Measurements from ENCODE around the gene CARD14.
"Not testable (repeated sequence)": the region's sequence is repeated elsewhere in the genome, so short reads cannot be mapped to it uniquely, and the experiment has no call there.

The CARD14 gene

GRCh38 chr17:80151333-80151732 lies 18.5 kb upstream of the CARD14 start:
- DNase-seq, result no peak

GRCh38 chr17:80152081-80152702 lies 17.6 kb upstream of the CARD14 start:
- DNase-seq, result no peak

- DNase-seq, result no peak
These were observed 16.8 kb upstream of the CARD14 start for GRCh38 chr17:80153004-80153403.

- DNase-seq, result no peak
These were observed 15.7 kb upstream of the CARD14 start for GRCh38 chr17:80154166-80154565.

GRCh38 chr17:80155600-80155999 lies 14.2 kb upstream of the CARD14 start:
- DNase-seq, result not testable (repeated sequence)

- no peak for DNase-seq
These were observed 11.0 kb upstream of the CARD14 start for GRCh38 chr17:80158846-80159245.

GRCh38 chr17:80160536-80160935 lies 9.3 kb upstream of the CARD14 start:
- no peak for DNase-seq

- no peak for DNase-seq
These were observed 6.5 kb upstream of the CARD14 start for GRCh38 chr17:80163336-80163735.

- no peak for DNase-seq
These were observed 5.6 kb upstream of the CARD14 start for GRCh38 chr17:80164185-80164584.

- DNase-seq, result no peak
These were observed 3.4 kb upstream of the CARD14 start for GRCh38 chr17:80166446-80166845.

- DNase-seq, result no peak
These were observed 1.5 kb upstream of the CARD14 start for GRCh38 chr17:80168371-80168770.

GRCh38 chr17:80169107-80169506 lies 723 bp upstream of the CARD14 start:
- DNase-seq, result no peak

- DNase-seq, result no peak
These were observed 1.9 kb downstream of the CARD14 start for GRCh38 chr17:80171681-80172080.

GRCh38 chr17:80173126-80173525 lies 3.3 kb downstream of the CARD14 start:
- DNase-seq, result no peak

GRCh38 chr17:80173916-80174315 lies 4.1 kb downstream of the CARD14 start:
- no peak for DNase-seq

- DNase-seq, result no peak
These were observed 6.9 kb downstream of the CARD14 start for GRCh38 chr17:80176757-80177156.

GRCh38 chr17:80177986-80178595 lies 8.3 kb downstream of the CARD14 start:
- no peak for DNase-seq

- DNase-seq, result no peak
These were observed 10.4 kb downstream of the CARD14 start for GRCh38 chr17:80180192-80180591.

- no peak for DNase-seq
These were observed 11.6 kb downstream of the CARD14 start for GRCh38 chr17:80181431-80181830.

GRCh38 chr17:80182118-80182844 lies 12.5 kb downstream of the CARD14 start:
- no peak for DNase-seq

GRCh38 chr17:80182845-80183223 lies 13.0 kb downstream of the CARD14 start:
- DNase-seq, result no peak

GRCh38 chr17:80183581-80184422 lies 14.0 kb downstream of the CARD14 start:
- no peak for DNase-seq

GRCh38 chr17:80184423-80184714 lies 14.5 kb downstream of the CARD14 start:
- DNase-seq, result no peak

- DNase-seq, result no peak
These were observed 16.1 kb downstream of the CARD14 start for GRCh38 chr17:80185968-80186367.
